HG03060 (cell line): ENCODE results near the gene NSD2.
"Not testable (repeated sequence)": the region's sequence is repeated elsewhere in the genome, so short reads cannot be mapped to it uniquely, and the experiment has no call there.

Experiments used
- ATAC-seq: cut with Tn5 transposase; IDR thresholded peaks from one replicate; pipeline ENCODE4 v1.9.1; 2021; ENCODE audit warnings: low read depth, moderate number of reproducible peaks; ENCODE audit not compliant: unreplicated experiment

Gene NSD2

DNA sequence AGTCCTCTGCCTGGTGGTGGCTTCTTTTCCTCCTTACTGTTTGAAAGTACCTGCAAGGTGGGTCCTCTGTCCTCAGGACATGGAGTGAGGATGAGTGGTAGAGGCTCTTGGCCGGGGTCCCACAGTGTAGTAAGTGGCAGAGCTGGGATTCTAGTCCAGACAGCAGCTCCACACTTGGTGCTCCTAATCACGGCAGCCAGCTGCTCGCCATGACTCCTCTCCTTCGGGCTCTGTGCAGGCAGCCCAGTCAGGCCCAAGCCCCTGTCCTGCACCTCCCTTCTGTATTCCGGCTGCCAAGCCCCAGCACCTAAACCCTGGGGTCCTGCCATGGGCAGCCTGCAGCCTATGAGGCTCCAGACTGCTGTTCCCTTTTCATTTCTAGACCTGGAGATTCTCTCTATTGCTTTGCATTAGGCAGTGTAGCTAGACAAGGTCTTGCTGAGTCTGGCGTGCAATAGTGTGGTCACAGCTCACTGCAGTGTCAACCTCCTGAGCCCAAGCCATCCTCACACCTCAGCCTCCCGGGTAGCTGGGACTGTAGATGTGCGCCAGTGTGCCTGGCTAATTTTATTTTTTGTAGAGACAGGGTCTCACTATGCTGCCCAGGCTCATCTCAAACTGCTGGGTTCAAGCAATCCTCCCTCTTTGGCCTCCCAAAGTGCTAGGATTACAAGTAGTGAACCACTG is 24.9 kb downstream of the NSD2 start:
- ATAC-seq, result no peak

DNA sequence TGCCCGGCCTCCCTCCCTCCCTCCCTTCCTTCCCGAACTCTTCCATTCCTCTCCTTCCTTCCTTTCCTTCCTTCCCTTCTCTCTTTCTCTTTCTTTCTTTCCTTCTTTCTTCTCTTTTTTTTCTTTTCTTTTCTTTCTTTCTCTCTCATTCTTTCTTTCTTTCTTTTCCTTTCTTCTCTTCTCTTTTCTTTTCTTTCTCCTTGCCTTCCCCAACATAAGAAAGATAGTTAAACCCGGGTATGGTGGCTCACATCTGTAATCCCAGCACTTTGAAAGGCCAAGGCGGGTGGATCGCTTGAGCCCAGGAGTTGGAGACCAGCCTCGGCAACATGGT is 25.4 kb downstream of the NSD2 start:
- ATAC-seq, result no peak

DNA sequence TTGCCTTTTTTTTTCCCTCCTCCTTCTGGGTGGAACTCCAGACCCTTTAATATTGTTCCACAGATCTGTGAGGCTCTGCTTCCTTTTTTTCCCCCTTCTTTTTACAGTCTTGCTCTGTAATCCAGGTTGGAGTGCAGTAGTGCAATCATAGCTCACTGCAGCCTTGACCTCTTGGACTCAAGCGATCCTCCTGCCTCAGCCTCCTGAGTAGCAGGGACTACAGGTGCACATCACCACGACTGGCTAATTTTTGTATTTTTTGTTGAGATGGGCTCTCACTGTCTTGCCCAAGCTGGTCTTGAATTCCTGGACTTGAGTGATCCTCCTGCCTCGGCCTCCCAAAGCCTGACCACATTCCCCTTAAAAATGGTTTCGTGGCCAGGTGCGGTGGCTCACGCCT is 26.8 kb downstream of the NSD2 start:
- ATAC-seq, result no peak

DNA sequence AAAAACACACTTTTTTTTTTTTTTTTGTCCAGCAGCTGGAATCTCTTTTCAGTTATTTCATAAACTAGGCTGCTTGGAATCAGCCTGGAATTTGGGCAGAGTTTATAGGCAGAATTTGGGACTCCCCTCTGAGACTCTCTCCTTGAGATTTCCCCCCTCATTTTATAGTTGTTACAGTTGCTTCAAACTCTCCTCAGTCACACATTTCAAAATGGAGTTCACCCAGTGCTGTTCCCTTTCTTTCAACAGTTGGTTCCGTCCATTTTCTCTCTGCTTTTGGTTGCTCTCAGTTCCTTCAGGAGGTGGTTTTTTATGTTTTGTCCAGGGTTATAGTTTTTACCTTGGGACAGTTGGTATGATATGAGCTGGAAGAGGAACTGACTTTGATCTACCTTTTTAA is 27.5 kb downstream of the NSD2 start:
- no peak for ATAC-seq

DNA sequence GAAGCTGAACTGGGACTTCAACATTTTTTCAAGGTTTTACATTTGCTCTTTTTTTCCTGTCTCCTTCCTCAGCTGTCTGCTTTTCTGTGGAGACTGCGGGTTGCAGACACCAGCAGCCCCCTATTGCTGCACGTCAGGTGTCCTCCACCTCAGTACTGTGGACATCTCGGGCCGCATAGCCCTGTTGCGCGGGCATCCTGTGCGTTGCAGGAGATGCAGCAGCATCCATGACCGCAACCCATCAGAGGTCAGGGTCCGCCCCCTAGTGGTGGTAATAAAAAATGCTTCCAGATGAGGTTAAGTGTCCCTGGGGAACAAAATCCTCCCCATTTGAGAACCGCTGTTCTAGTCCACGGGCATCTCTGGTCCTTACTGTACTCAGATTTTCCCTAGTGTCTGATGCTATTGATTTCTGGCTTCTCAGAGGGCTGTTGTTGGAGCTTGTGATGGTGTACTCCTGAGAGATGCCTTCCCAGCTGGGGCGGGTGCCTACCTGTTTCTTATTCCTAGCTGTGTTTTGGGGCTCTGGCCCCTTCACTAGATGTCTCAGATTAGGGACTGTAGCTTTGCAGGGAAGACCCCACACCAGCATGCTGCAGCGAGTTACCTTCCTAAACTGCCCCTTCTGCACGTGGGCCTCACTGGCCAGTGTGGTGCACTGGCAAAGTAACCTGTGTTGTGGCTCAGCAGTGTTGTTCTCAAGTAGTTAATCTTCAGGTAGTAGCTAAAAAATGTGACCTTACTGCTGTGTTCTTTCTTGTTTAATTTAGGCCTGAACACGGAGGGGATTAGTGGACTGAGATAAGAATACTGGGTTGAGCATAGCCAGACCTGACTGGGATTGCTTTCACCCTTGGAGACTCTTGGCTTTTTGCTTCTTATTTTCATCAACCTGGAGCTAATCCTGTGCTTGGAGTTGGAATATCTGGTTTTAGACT is 28.2 kb downstream of the NSD2 start:
- ATAC-seq, result no peak

DNA sequence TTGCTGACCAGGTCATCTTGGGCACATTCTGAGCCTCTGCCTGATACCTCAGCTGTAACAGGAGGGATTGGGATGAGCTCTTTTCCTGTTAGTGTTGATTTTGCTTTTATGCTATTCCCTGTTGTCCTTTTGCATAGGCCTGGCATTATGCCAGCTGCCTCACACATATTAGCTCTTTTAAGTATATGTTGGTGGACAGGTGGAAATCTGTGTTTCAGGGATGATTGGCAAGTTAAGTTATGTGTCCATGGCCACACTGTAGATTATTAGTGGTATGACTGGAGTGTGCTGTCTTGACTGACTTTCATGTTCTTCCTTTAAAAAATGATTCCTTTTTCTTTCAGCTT is 28.9 kb downstream of the NSD2 start:
- ATAC-seq, result no peak

DNA sequence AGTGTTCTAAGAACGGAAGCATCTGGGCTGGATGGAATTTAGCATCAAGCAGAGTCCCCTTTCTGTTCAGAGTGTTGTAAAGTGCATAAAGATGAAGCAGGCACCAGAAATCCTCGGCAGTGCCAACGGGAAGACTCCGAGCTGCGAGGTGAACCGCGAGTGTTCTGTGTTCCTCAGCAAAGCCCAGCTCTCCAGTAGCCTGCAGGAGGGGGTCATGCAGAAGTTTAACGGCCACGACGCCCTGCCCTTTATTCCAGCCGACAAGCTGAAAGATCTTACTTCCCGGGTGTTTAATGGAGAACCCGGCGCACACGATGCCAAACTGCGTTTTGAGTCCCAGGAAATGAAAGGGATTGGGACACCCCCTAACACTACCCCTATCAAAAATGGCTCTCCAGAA is 29.4 kb downstream of the NSD2 start:
- ATAC-seq, result no peak

DNA sequence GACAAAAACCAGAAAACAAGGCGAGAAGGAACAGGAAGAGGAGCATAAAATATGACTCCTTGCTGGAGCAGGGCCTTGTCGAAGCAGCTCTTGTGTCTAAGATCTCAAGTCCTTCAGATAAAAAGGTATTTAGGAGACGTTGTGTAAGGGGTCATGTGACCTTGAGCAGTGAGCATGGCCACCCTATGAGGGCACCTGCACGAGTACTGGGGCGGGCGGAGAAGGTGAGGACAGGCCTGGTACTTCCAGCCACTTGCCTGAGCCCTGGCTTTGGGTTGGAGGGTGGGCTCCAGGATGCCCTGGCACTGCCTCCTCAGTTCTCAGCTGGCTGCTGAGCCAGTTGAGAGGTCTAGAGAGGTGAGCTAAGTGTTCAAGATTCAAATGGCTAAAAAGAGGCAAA is 29.9 kb downstream of the NSD2 start:
- ATAC-seq, result no peak

DNA sequence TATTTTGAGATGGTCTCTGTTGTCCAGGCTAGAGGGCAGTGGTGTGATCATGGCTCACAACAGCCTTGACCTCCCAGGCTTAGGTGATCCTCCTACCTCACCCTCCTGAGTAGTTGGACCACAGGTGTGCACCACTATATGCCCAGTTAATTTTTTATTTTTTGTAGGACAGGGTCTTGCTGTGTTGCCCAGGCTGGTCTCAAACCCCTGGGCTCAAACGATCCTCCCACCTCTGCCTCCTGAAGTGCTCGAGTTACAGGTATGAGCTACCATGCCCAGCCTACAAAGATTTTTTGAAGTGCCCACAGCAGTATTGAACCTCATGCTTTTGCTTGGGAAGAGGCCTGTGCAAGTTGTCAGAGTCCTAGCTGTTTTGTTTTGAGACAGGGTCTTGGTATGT is 31.1 kb downstream of the NSD2 start:
- no peak for ATAC-seq

DNA sequence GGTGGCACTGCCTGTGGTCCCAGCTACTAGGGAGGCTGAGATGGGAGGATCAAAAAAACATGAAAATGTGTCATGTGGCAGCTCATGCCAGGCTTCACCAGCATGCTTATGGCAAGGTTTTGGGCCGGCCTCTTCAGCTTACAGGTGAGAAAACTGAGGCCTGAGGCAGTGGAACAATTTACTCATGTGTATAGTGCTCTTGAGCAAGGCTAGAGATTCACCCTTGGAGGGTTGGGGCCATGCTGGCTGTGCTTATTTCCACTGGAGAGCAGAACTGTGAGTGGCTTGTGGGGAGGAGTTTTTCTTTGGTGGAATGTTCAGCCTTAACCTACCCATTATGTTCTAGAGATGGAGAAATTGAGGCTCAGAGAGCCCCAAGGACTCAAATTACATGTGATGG is 31.8 kb downstream of the NSD2 start:
- no peak for ATAC-seq

DNA sequence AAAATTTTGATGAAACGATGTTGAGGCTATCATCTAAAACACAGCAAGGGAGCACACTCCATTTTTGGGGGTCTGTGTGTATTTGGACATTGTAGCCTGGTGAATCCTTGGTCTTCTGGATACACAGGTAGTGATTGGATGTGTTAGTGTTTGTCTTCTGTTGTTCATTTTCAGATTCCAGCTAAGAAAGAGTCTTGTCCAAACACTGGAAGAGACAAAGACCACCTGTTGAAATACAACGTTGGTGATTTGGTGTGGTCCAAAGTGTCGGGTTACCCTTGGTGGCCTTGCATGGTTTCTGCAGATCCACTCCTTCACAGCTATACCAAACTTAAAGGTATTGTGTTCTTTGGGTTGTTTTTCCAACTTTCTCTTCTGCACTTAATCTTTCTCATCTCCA is 32.8 kb downstream of the NSD2 start:
- no peak for ATAC-seq

DNA sequence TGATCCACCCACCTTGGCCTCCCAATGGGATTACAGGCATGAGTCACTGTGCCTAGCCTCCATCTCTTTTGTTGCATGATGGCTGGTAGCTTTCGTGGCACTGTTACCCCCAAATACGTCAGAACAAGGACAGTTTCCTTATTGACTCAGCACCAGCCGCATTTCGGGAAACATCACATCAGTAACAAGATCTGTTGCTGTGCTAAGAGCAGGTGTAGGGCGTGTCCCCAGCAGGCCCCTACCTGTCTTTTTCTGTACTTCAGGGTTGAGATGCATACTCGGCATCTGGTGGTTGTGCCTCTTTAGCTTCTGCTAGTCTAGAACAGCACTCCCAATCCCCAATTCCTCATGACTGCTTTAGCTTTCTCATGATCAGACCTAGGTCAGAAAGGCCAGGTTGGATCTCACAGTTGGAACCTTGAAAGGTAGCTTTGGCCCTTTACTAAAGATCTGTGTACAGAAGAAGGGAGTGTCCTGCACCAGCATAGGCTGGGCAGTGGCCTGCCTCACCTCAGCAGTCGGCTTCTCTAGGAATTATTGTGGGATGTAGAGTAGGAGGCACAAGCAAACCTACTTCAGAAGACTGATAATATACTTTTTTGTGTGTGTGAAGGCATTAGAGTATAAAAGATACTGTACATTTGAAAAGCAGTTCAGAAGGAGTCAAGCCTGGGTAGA is 36.8 kb downstream of the NSD2 start:
- ATAC-seq, result no peak

DNA sequence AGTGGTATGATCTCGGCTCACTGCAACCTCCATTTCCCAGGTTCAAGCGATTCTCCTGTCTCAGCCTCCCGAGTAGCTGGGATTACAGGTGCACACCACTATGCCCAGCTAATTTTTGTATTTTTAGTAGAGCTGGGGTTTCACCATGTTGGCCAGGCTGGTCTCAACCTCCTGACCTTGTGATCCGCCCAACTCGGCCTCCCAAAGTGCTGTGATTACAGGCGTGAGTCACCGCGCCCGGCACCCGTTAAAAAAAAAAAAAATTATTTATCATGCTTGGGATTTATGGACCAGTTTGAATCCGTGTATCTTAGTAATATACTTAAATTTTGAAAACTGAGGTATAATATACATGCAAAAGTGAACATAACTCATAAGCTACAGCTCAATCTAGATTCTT is 38.5 kb downstream of the NSD2 start:
- ATAC-seq, result not testable (repeated sequence)

DNA sequence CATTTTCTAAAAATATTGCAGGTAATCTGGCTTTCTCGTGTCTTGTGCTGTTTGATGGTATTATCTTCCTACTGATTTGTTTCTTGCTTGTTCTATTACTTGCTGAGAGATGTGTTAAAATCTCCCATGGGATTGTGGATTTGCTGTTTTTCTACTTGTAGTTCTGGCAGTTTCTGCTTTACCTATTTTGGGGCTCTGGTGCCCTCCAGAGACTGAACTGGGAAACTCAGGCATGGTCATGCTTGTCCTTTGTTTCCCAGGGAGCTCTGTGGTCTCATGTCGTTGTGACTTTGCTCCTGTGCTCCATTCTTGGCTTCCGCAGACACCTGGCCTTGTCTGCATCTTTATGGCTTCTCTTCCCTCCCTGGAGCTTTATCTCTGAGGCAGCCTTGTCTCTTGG is 39.5 kb downstream of the NSD2 start:
- ATAC-seq, result no peak

DNA sequence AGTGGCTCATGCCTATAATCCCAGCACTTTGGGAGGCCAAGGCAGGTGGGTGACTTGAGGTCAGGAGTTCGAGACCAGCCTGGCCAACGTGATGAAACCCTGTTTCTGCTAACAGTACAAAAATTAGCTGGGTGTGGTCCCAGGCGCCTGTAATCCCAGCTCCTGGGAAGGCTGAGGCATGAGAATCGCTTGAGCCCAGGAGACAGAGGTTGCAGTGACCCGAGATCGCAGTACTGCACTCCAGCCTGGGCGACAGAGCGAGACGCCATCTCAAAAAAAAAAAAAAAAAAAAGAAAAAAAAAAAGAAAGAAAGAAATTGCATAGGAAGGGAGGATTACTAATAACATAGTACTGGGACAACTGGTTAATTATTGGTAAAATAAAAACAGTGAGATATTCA is 40.1 kb downstream of the NSD2 start:
- ATAC-seq, result not testable (repeated sequence)

DNA sequence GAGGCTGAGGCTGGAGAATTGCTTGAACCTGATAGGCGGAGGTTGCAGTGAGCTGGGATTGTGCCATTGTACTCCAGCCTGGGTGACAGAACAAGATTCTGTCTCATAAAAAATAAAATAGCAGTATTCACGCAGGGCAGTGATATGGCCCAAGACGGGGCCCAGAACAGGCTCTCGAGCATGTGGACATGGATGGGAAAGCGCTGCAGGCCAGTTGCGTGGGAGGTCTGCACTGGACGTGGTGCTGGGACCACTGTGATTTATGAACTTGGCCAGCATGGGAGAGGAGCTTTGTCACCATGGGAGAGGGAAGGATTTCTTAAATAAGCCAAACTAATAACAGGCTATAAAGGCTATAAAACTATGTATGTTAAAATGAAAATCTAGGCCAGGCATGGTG is 51.6 kb downstream of the NSD2 start:
- ATAC-seq, result no peak

DNA sequence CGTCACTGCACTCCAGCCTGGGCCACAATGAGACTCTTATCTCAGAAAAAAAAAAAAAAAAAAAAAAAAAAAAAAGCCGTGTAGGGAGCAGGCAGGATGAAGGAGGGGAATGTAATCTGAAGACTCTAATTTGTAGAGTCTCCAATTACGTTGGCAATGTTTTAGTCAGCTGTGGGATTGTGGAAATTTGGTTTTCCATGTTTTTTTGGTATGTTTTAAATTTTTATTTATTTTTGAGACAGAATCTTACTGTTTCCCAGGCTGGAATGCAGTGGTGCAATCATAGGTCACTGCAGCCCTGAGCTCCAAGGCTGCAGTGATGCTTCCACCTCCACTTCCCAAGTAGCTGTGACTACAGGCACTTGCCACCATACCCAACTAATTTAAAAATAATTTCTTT is 56.5 kb downstream of the NSD2 start:
- ATAC-seq, result no peak

DNA sequence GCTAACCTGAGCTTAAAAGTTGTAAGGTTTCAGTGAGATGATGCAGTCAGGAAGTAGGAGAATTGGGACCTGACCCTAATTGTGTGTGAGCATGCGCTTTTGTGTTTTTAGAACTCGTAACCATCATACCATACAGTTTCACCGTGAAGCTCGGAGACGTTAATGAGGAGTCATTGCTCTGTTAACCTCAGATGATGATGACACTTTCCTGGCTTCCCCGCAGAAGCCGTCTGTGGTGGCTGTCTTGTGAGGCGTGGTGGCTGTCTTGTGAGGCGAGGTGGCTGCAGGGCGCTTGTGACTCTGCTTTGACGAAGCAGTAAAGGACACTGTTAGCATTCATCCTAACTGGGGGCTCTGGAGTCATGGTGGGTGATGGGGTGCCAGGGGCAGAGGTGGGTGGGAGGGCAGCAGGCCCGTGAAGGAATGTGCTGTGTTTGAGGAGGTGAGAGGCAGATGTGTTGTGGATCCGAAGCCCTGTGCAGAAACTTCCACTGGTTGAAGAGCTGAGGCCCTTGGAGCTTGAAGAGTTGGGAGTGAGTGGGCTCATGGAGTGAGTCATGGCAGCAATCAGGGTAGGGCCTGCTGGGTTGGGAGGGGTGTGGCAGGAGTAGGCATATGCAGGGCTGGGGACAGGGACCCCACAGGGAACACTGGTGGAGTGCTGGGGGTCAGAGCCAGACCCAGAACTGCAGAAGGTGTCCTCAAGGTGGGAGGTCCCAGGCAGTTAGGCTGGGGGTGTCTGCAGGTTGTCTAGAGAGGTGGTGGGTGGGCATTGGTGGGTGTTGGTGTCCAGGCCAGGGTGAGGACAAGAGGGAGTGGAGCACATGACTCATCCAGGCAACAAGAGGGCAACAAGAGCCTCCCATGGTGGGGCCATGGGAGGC is 57.4 kb downstream of the NSD2 start:
- no peak for ATAC-seq

DNA sequence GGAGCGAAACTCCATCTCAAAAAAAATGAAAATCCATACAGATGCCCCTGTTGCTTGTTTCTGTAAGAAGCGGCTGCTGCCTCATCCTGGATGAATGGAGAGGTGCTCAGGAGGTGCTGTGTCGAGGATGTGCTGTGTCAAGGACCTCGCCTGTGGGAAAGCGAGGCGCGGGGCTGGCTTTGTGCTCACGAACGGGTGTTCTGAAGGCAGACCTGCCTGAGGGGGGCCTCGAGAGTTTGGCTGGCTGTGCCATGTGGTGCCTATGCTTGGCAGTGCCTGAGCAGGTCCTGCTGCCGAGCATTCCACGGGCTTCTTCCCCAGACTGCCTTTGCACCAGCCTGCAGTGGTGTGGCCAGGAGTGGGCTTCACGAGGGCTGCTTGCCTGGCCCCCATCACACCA is 61.5 kb downstream of the NSD2 start:
- no peak for ATAC-seq

DNA sequence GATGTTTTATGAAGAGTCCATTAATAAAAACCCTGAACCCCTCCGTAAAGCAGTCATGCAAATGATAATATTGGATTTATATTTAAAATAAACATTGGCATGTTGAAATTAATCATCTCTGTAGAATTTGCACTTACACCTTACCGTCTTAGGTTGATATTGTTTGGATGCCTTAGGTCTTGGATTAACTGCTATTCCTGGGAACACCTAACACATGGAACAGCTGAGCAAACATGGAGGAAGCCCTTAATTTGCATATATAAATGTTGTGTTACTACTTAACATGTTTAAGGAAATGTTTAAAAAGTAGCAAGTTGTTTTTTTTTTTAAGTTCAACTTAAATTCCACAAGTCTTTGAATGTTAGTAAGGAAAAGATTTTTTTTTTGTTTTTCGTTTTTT is 62.5 kb downstream of the NSD2 start:
- no peak for ATAC-seq

DNA sequence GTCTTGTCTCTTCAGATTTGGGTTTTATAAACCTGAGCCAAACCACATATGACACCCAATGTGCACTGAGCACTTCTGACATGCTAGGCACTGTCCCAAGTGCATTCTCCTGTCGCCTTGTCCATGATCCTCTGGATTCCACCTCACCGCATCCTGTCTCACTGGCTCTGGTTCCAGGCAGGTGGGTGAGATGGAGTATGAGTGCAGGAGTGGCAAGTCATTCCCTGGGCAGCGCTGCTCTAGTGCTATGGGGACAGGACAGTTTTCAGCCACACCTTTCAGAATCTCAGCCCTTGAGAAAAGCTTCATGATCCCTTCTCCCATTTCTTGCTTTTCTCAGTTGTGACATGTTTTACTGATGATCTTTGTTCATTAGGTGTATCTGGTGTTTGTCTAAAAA is 66.4 kb downstream of the NSD2 start:
- ATAC-seq, result no peak
